Measurements from ENCODE around the gene PSENEN.

The PSENEN gene

DNA sequence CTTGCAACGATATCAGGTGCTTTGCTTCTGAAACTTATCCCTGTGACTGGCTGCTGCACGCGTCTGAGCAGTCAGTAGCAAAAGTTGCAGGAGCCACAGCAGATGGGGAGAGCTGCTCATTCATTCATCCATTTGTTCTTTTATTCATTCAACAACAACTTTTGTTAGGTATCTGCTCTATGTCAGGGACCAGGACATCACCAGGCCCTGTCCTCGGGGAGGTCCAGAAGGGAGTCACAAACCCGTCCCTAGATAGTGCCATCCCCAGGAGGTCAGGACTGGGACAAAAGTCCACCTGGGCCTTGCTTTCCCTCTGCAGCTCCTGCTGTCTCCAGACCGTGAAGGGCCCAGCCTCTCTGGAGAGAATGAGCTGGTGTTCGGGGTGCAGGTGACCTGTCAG, 32.5 kb downstream of the PSENEN start:
- Histone ChIP-seq H2BK120ac (ENCODE audit: low read depth, low read length) (no peak overlapping the region), H3K27me3 (ENCODE audit: control insufficient read depth in 1 of 2, insufficient read depth in 1 of 2, low read length in 2 of 2) (no peaks in the 10 kb centered on the region), H3K36me3 (ENCODE audit: control insufficient read depth in 1 of 2, insufficient read depth in 2 of 2, low read depth in 1 of 2, low read length in 2 of 2) (peaks cover 19 to 42% of the 10 kb centered on the region in 2 experiments), H3K14ac (ENCODE audit: low read length in 2 of 2) (no peak overlapping the region), H3K4me1 (ENCODE audit: control insufficient read depth, insufficient read depth, low read depth, low read length) (peaks cover 15% of the 10 kb centered on the region), H2BK12ac (ENCODE audit: low read length in 2 of 2) (no peak overlapping the region), H3K4ac (ENCODE audit: low read depth in 1 of 2, low read length in 2 of 2) (no peak overlapping the region), H2AK5ac (ENCODE audit: low read length, severe bottlenecking) (no peak overlapping the region), H2AFZ (ENCODE audit: low read depth, low read length) (no peak overlapping the region), H4K8ac (ENCODE audit: low read length) (no peak overlapping the region), H2BK5ac (ENCODE audit: low read depth, low read length, poor library complexity, severe bottlenecking) (no peak overlapping the region), H3K4me2 (ENCODE audit: low read length, poor library complexity, severe bottlenecking) (no peak overlapping the region), H4K91ac (ENCODE audit: low read length) (no peak overlapping the region), H3K18ac (ENCODE audit: low read depth in 1 of 2, low read length in 2 of 2) (no peak overlapping the region), H3K23ac (ENCODE audit: low read length in 2 of 2) (no peak overlapping the region), H3K79me1 (replicated peaks; ENCODE audit: low read length, poor library complexity, severe bottlenecking) (peaks cover 16% of the 10 kb centered on the region), H3K9me3 (ENCODE audit: control insufficient read depth, low read length) (no peaks in the 10 kb centered on the region), H2BK15ac (ENCODE audit: low read depth, poor library complexity, severe bottlenecking) (no peak overlapping the region), H3K27ac (ENCODE audit: low read length, poor library complexity, severe bottlenecking) (no peak overlapping the region), H3K4me3 (ENCODE audit: insufficient read depth in 1 of 2, low read depth in 1 of 2, low read length in 2 of 2) (no peak overlapping the region), H3K9ac (ENCODE audit: low read length) (no peak overlapping the region)
- DNase-seq, result no peak
- WGBS, result 89% methylated on average over 7 of the region's 7 CpGs

DNA sequence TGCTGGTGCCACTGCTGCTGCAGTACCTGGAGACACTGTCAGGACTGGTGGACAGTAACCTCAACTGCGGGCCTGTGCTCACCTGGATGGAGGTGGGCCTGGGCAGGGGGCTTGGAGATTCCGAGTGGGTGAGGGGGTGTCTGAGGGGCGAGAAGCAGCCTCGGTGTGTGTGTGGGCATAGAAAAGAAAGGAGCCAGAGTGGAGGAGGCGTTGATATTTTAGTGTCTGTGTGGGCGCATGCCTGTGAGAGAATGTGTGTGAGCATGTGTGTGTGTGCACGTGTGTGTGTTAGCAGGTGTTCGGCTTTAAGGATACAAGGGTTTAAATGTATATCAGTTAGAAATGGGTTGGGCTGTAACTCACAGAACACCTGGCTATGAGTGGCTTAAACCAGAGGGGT, 33.6 kb downstream of the PSENEN start:
- no peak overlapping the region for H3K14ac ChIP-seq (ENCODE audit: low read length in 2 of 2)
- H3K27me3 ChIP-seq (ENCODE audit: control insufficient read depth in 1 of 2, insufficient read depth in 1 of 2, low read length in 2 of 2), result no peaks in the 10 kb centered on the region
- H3K27ac ChIP-seq (ENCODE audit: low read length, poor library complexity, severe bottlenecking), result no peak overlapping the region
- H3K9me3 ChIP-seq (ENCODE audit: control insufficient read depth, low read length), result no peaks in the 10 kb centered on the region
- H4K91ac ChIP-seq (ENCODE audit: low read length), result no peak overlapping the region
- H2BK15ac ChIP-seq (ENCODE audit: low read depth, poor library complexity, severe bottlenecking), result no peak overlapping the region
- H3K36me3 ChIP-seq (ENCODE audit: control insufficient read depth in 1 of 2, insufficient read depth in 2 of 2, low read depth in 1 of 2, low read length in 2 of 2), result peaks cover 21 to 52% of the 10 kb centered on the region in 2 experiments
- no peak overlapping the region for H3K4me2 ChIP-seq (ENCODE audit: low read length, poor library complexity, severe bottlenecking)
- 95% methylated on average over 8 of the region's 8 CpGs for WGBS
- H3K23ac ChIP-seq (ENCODE audit: low read length in 2 of 2), result no peak overlapping the region
- H3K9ac ChIP-seq (ENCODE audit: low read length), result no peak overlapping the region
- H3K18ac ChIP-seq (ENCODE audit: low read depth in 1 of 2, low read length in 2 of 2), result no peak overlapping the region
- H2BK12ac ChIP-seq (ENCODE audit: low read length in 2 of 2), result no peak overlapping the region
- H3K4ac ChIP-seq (ENCODE audit: low read depth in 1 of 2, low read length in 2 of 2), result no peak overlapping the region
- no peak overlapping the region for H2BK120ac ChIP-seq (ENCODE audit: low read depth, low read length)
- H2AK5ac ChIP-seq (ENCODE audit: low read length, severe bottlenecking), result no peak overlapping the region
- no peak for DNase-seq
- H3K79me1 ChIP-seq (replicated peaks; ENCODE audit: low read length, poor library complexity, severe bottlenecking), result peaks cover 16% of the 10 kb centered on the region
- no peak overlapping the region for H2BK5ac ChIP-seq (ENCODE audit: low read depth, low read length, poor library complexity, severe bottlenecking)
- H3K4me3 ChIP-seq (ENCODE audit: insufficient read depth in 1 of 2, low read depth in 1 of 2, low read length in 2 of 2), result no peak overlapping the region
- no peak overlapping the region for H4K8ac ChIP-seq (ENCODE audit: low read length)
- H2AFZ ChIP-seq (ENCODE audit: low read depth, low read length), result no peak overlapping the region
- H3K4me1 ChIP-seq (ENCODE audit: control insufficient read depth, insufficient read depth, low read depth, low read length), result peaks cover 18% of the 10 kb centered on the region

DNA sequence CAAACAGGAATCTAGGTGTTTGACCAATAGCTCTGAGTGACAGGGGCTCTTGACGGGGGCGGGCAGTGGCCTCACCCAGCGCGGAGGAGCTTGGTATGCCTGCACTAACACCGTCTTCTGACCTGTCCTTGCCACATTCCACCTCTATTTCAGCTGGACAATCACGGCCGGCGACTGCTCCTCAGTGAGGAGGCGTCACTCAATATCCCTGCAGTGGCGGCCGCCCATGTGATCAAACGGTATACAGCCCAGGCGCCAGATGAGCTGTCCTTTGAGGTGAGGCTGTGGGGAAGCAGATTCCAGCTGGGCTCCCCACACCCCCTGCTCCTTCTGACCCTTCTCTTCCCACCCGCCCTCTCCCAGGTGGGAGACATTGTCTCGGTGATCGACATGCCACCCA, 34.6 kb downstream of the PSENEN start:
- no peak overlapping the region for H3K4me3 ChIP-seq (ENCODE audit: insufficient read depth in 1 of 2, low read depth in 1 of 2, low read length in 2 of 2)
- H3K18ac ChIP-seq (ENCODE audit: low read depth in 1 of 2, low read length in 2 of 2), result no peak overlapping the region
- no peak overlapping the region for H3K23ac ChIP-seq (ENCODE audit: low read length in 2 of 2)
- H3K14ac ChIP-seq (ENCODE audit: low read length in 2 of 2), result no peak overlapping the region
- H2BK12ac ChIP-seq (ENCODE audit: low read length in 2 of 2), result no peak overlapping the region
- H3K27me3 ChIP-seq (ENCODE audit: control insufficient read depth in 1 of 2, insufficient read depth in 1 of 2, low read length in 2 of 2), result no peaks in the 10 kb centered on the region
- no peaks in the 10 kb centered on the region for H3K9me3 ChIP-seq (ENCODE audit: control insufficient read depth, low read length)
- no peak overlapping the region for H3K4me2 ChIP-seq (ENCODE audit: low read length, poor library complexity, severe bottlenecking)
- peaks cover 21 to 61% of the 10 kb centered on the region in 2 experiments for H3K36me3 ChIP-seq (ENCODE audit: control insufficient read depth in 1 of 2, insufficient read depth in 2 of 2, low read depth in 1 of 2, low read length in 2 of 2)
- H3K4me1 ChIP-seq (ENCODE audit: control insufficient read depth, insufficient read depth, low read depth, low read length), result peaks cover 17% of the 10 kb centered on the region
- DNase-seq, result no peak
- no peak overlapping the region for H4K8ac ChIP-seq (ENCODE audit: low read length)
- H3K79me1 ChIP-seq (replicated peaks; ENCODE audit: low read length, poor library complexity, severe bottlenecking), result peaks cover 18% of the 10 kb centered on the region
- H3K4ac ChIP-seq (ENCODE audit: low read depth in 1 of 2, low read length in 2 of 2), result no peak overlapping the region
- H2BK120ac ChIP-seq (ENCODE audit: low read depth, low read length), result no peak overlapping the region
- H2BK15ac ChIP-seq (ENCODE audit: low read depth, poor library complexity, severe bottlenecking), result no peak overlapping the region
- H4K91ac ChIP-seq (ENCODE audit: low read length), result no peak overlapping the region
- no peak overlapping the region for H3K27ac ChIP-seq (ENCODE audit: low read length, poor library complexity, severe bottlenecking)
- H2AK5ac ChIP-seq (ENCODE audit: low read length, severe bottlenecking), result no peak overlapping the region
- H3K9ac ChIP-seq (ENCODE audit: low read length), result no peak overlapping the region
- 93% methylated on average over 14 of the region's 16 CpGs for WGBS
- H2AFZ ChIP-seq (ENCODE audit: low read depth, low read length), result no peak overlapping the region
- no peak overlapping the region for H2BK5ac ChIP-seq (ENCODE audit: low read depth, low read length, poor library complexity, severe bottlenecking)

DNA sequence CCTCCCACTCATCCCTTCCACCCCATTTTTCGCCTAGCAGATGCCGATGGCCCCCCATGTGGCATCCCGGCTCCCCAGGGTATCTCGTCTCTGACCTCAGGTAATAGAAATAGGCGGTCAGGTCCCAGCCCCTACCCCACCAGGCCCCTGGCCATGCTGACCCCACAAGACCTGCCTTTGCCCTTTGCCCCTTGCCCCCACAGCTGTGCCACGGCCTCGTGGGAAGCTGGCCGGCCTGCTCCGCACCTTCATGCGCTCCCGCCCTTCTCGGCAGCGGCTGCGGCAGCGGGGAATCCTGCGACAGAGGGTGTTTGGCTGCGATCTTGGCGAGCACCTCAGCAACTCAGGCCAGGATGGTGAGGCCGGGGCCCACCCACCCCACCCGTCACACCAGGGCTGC, 35.3 kb downstream of the PSENEN start:
- peaks cover 21 to 65% of the 10 kb centered on the region in 2 experiments for H3K36me3 ChIP-seq (ENCODE audit: control insufficient read depth in 1 of 2, insufficient read depth in 2 of 2, low read depth in 1 of 2, low read length in 2 of 2)
- H3K14ac ChIP-seq (ENCODE audit: low read length in 2 of 2), result no peak overlapping the region
- H3K18ac ChIP-seq (ENCODE audit: low read depth in 1 of 2, low read length in 2 of 2), result no peak overlapping the region
- no peak overlapping the region for H4K91ac ChIP-seq (ENCODE audit: low read length)
- H2BK12ac ChIP-seq (ENCODE audit: low read length in 2 of 2), result no peak overlapping the region
- no peak overlapping the region for H3K23ac ChIP-seq (ENCODE audit: low read length in 2 of 2)
- no peak overlapping the region for H2BK15ac ChIP-seq (ENCODE audit: low read depth, poor library complexity, severe bottlenecking)
- H3K4me1 ChIP-seq (ENCODE audit: control insufficient read depth, insufficient read depth, low read depth, low read length), result peaks cover 17% of the 10 kb centered on the region
- H3K27ac ChIP-seq (ENCODE audit: low read length, poor library complexity, severe bottlenecking), result no peak overlapping the region
- H2BK5ac ChIP-seq (ENCODE audit: low read depth, low read length, poor library complexity, severe bottlenecking), result no peak overlapping the region
- no peak overlapping the region for H3K9ac ChIP-seq (ENCODE audit: low read length)
- no peak overlapping the region for H4K8ac ChIP-seq (ENCODE audit: low read length)
- no peak overlapping the region for H3K4me3 ChIP-seq (ENCODE audit: insufficient read depth in 1 of 2, low read depth in 1 of 2, low read length in 2 of 2)
- no peak overlapping the region for H3K4ac ChIP-seq (ENCODE audit: low read depth in 1 of 2, low read length in 2 of 2)
- no peak overlapping the region for H2BK120ac ChIP-seq (ENCODE audit: low read depth, low read length)
- H3K9me3 ChIP-seq (ENCODE audit: control insufficient read depth, low read length), result no peaks in the 10 kb centered on the region
- H3K79me1 ChIP-seq (replicated peaks; ENCODE audit: low read length, poor library complexity, severe bottlenecking), result peaks cover 17% of the 10 kb centered on the region
- H2AFZ ChIP-seq (ENCODE audit: low read depth, low read length), result no peak overlapping the region
- H2AK5ac ChIP-seq (ENCODE audit: low read length, severe bottlenecking), result no peak overlapping the region
- no peaks in the 10 kb centered on the region for H3K27me3 ChIP-seq (ENCODE audit: control insufficient read depth in 1 of 2, insufficient read depth in 1 of 2, low read length in 2 of 2)
- DNase-seq, result no peak
- no peak overlapping the region for H3K4me2 ChIP-seq (ENCODE audit: low read length, poor library complexity, severe bottlenecking)
- WGBS, result 99% methylated on average over 20 of the region's 20 CpGs

All from mesenchymal stem cell (in vitro differentiated cells and primary cell).